IMR-90 (cell line): ENCODE results near the gene ITCH.

ENCODE experiments used
- CHD1 ChIP-seq: IDR thresholded peaks from 2 replicates; pipeline ENCODE4 v1.6.1; 2012; ENCODE audit warnings: low read depth, low read length, improper control_type of control experiment
- MAFK ChIP-seq: IDR thresholded peaks from 2 replicates; pipeline ENCODE4 v1.6.1; 2012; ENCODE audit warnings: low read depth, low read length, improper control_type of control experiment
- POLR2A ChIP-seq: IDR thresholded peaks from 2 replicates; pipeline ENCODE4 v1.6.1; 2012; ENCODE audit warnings: mild to moderate bottlenecking, low read depth, low read length
- RAD21 ChIP-seq: IDR thresholded peaks from 2 replicates; pipeline ENCODE4 v1.6.1; 2012; ENCODE audit warnings: low read length, improper control_type of control experiment
- SMC3 ChIP-seq: fragments of 150-350 bp; IDR thresholded peaks from 2 replicates; pipeline ENCODE4 v1.6.1; 2016; ENCODE audit warnings: low read depth, mild to moderate bottlenecking, antibody characterized with exemption, low read length, moderate library complexity
- TF ChIP-seq, protein P1 (sequence below): conservative IDR thresholded peaks from 2 replicates; pipeline ENCODE4 v1.5.1; 2012; ENCODE audit warnings: mild to moderate bottlenecking, low read depth, low read length, improper control_type of control experiment

DNA sequence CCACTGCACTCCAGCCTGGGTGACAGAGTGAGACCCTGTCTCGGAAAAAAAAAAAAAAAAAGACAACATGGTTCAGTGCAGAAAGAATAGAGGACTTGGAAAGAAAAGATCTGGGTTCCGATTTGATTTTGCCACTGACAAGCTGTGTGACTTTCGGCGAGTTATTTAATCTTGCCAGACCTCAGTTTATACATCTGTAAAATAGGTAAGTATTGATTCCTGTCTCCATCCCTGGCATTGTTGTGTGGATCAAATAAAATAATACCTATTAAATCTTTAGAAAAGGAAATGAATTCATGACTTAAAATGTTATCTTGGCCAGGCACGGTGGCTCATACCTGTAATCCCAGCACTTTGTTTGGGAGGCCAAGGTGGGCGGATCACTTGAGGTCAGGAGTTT lies 7.0 kb downstream of the ITCH start:
- TF ChIP-seq, protein P1, sequence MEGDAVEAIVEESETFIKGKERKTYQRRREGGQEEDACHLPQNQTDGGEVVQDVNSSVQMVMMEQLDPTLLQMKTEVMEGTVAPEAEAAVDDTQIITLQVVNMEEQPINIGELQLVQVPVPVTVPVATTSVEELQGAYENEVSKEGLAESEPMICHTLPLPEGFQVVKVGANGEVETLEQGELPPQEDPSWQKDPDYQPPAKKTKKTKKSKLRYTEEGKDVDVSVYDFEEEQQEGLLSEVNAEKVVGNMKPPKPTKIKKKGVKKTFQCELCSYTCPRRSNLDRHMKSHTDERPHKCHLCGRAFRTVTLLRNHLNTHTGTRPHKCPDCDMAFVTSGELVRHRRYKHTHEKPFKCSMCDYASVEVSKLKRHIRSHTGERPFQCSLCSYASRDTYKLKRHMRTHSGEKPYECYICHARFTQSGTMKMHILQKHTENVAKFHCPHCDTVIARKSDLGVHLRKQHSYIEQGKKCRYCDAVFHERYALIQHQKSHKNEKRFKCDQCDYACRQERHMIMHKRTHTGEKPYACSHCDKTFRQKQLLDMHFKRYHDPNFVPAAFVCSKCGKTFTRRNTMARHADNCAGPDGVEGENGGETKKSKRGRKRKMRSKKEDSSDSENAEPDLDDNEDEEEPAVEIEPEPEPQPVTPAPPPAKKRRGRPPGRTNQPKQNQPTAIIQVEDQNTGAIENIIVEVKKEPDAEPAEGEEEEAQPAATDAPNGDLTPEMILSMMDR, result no peak
- TF ChIP-seq SMC3 (no peak), POLR2A (no peak), RAD21 (no peak), MAFK (no peak), CHD1 (no peak)
